PC-9 (cell line): ENCODE data around the gene RFPL4AL1. TPM values are rescaled to one million over a fixed set of nuclear protein-coding genes. Genes with fewer than 3 reads are reported as not detected.

Experiments
- BruUV-seq: library from RNA; stranded (reverse); fragments of 400-500 nt; replicated peaks from 2 replicates; lab custom pipeline; 2021; lab: Mats Ljungman, UMichigan
- CTCF ChIA-PET: fragments of 300-600 bp; sonication (Branson Sonifier 250); formaldehyde crosslinking; loops from one replicate; lab custom pipeline; 2022; ENCODE audit warnings: antibody characterized with exemption; lab: Charles Lee
- POLR2A ChIA-PET: fragments of 300-600 bp; sonication (Branson Sonifier 250); formaldehyde crosslinking; loops from one replicate; lab custom pipeline; 2022; ENCODE audit warnings: antibody characterized with exemption; ENCODE audit not compliant: unreplicated experiment; lab: Charles Lee
- DNase-seq, 2 experiments: peaks; one replicate each; pipeline versions ENCODE4 v3.0.0 to v3.0.0-alpha.2; 2015 to 2022; ENCODE audit warnings: mixed read lengths in 1 of 2
- H2AFZ ChIP-seq: fragments of 200-600 bp; sonication (generic); 2 replicates; pipeline ENCODE4 v1.8.1; 2017; ENCODE audit warnings: antibody characterized with exemption
- H3F3A ChIP-seq: fragments of 200-600 bp; sonication (generic); 2 replicates; pipeline ENCODE4 v1.8.1; 2017; ENCODE audit warnings: antibody characterized with exemption, mild to moderate bottlenecking, low read depth; ENCODE audit not compliant: insufficient read depth
- H3K27ac ChIP-seq: fragments of 200-600 bp; sonication (generic); 2 replicates; pipeline ENCODE4 v1.6.1; 2016; ENCODE audit warnings: mixed run types
- H3K27me3 ChIP-seq: fragments of 200-600 bp; sonication (generic); 2 replicates; pipeline ENCODE4 v1.6.1; 2016; ENCODE audit warnings: low read depth, mixed run types; ENCODE audit not compliant: insufficient read depth
- H3K36me3 ChIP-seq: fragments of 200-600 bp; sonication (generic); 2 replicates; pipeline ENCODE4 v1.6.1; 2016; ENCODE audit warnings: low read depth, mixed run types
- H3K4me1 ChIP-seq: fragments of 200-600 bp; sonication (generic); replicated peaks from 2 replicates; pipeline ENCODE4 v1.6.1; 2016; ENCODE audit warnings: mixed run types; ENCODE audit not compliant: insufficient read depth
- H3K4me2 ChIP-seq: fragments of 200-600 bp; sonication (generic); 2 replicates; pipeline ENCODE4 v1.6.1; 2017; ENCODE audit warnings: mixed run types
- H3K4me3 ChIP-seq: fragments of 200-600 bp; sonication (generic); 2 replicates; pipeline ENCODE4 v1.6.1; 2016; ENCODE audit warnings: mixed run types
- H3K79me2 ChIP-seq: fragments of 200-600 bp; sonication (generic); 2 replicates; pipeline ENCODE4 v1.6.1; 2017; ENCODE audit warnings: low read depth, mixed run types
- H3K9me2 ChIP-seq: fragments of 200-600 bp; sonication (generic); 2 replicates; pipeline ENCODE4 v1.8.1; 2017; ENCODE audit warnings: mild to moderate bottlenecking; ENCODE audit not compliant: insufficient read depth
- H3K9me3 ChIP-seq: fragments of 200-600 bp; sonication (generic); 2 replicates; pipeline ENCODE4 v1.8.1; 2016; ENCODE audit warnings: low read depth; ENCODE audit not compliant: insufficient read depth
- H4K20me1 ChIP-seq: fragments of 200-600 bp; sonication (generic); 2 replicates; pipeline ENCODE4 v1.8.1; 2017; ENCODE audit not compliant: insufficient read depth
- CTCF ChIP-seq: fragments of 200-600 bp; sonication (generic); conservative IDR thresholded peaks from 2 replicates; pipeline ENCODE4 v1.6.1; 2017; ENCODE audit warnings: mixed run types, antibody characterized with exemption, mild to moderate bottlenecking, moderate library complexity
- EZH2 ChIP-seq: fragments of 200-600 bp; sonication (generic); IDR thresholded peaks from 2 replicates; pipeline ENCODE4 v1.8.0; 2017; ENCODE audit warnings: antibody characterized with exemption, low read depth
- intact Hi-C: fragments of 100-400 bp; cut with micrococcal nuclease; formaldehyde crosslinking; loops from one replicate; pipeline ENCODE4 v1.10.0; 2022; ENCODE audit not compliant: unreplicated experiment
- total RNA-seq: library from RNA; stranded (reverse); gene quantifications from 2 replicates; pipeline ENCODE4 v1.2.3, GENCODE V29; 2021

Gene RFPL4AL1
- total RNA-seq, 1 experiment from 2014 or later = not detected

- DNase-seq = no peak
- Histone ChIP-seq H3K4me2 (no peak overlapping the region), H3K79me2 (no peaks in the 10 kb centered on the region), H4K20me1 (no peaks in the 10 kb centered on the region), H3K27me3 (peaks cover 83% of the 10 kb centered on the region), H3K9me3 (peaks cover 5% of the 10 kb centered on the region; the same call in 1 of the 2 replicates), H3K4me3 (no peak overlapping the region), H3K36me3 (no peaks in the 10 kb centered on the region), H3K4me1 (no peaks in the 10 kb centered on the region), H3K27ac (no peak overlapping the region), H3K9me2 (no peaks in the 10 kb centered on the region), H2AFZ (no peak overlapping the region), H3F3A (no peaks in the 10 kb centered on the region)
- TF ChIP-seq CTCF = no peak
- TF ChIP-seq EZH2 = no peak
- ChIA-PET POLR2A (no interaction called here), CTCF (no interaction called here)
- intact Hi-C loops = no loop called here
- no TSS peak for BruUV-seq
Observed at GRCh38 chr19:55813906-55814305, 45.0 kb downstream of the RFPL4AL1 start.

- H2AFZ ChIP-seq = no peak overlapping the region
- peaks cover 82% of the 10 kb centered on the region for H3K27me3 ChIP-seq
- no peak overlapping the region for H3K4me2 ChIP-seq
- H3K36me3 ChIP-seq = no peaks in the 10 kb centered on the region
- no peaks in the 10 kb centered on the region for H3K9me2 ChIP-seq
- H3K9me3 ChIP-seq = no peaks in the 10 kb centered on the region
- no peaks in the 10 kb centered on the region for H3K79me2 ChIP-seq
- no TSS peak for BruUV-seq
- TF ChIP-seq EZH2 (no peak), CTCF (no peak)
- intact Hi-C loops = no loop called here
- H3K4me3 ChIP-seq = no peak overlapping the region
- no peak for DNase-seq
- H3K4me1 ChIP-seq = no peaks in the 10 kb centered on the region
- ChIA-PET CTCF (no interaction called here), POLR2A (no interaction called here)
- H3K27ac ChIP-seq = no peak overlapping the region
- H3F3A ChIP-seq = no peaks in the 10 kb centered on the region
- H4K20me1 ChIP-seq = no peaks in the 10 kb centered on the region
Observed at GRCh38 chr19:55820037-55820436, 51.1 kb downstream of the RFPL4AL1 start.

Other genes with a start within 250 kb of the RFPL4AL1 start
- gene SBK2, start 232.0 kb upstream of the RFPL4AL1 start, total RNA-seq = 3.5 and 3.9 TPM in 2 replicates
- gene SBK3, start 223.6 kb upstream of the RFPL4AL1 start, total RNA-seq = 41.4 and 45.0 TPM in 2 replicates
- 49.0 TPM in 2 replicates for gene ZNF579, start 188.3 kb upstream of the RFPL4AL1 start, total RNA-seq
- 25.2 and 25.4 TPM in 2 replicates for gene FIZ1, start 169.6 kb upstream of the RFPL4AL1 start, total RNA-seq
- gene ZNF524, start 168.8 kb upstream of the RFPL4AL1 start, total RNA-seq = 30.0 and 37.0 TPM in 2 replicates
- gene ZNF865, start 163.5 kb upstream of the RFPL4AL1 start, total RNA-seq = 26.8 and 30.3 TPM in 2 replicates
- 5.4 and 7.7 TPM in 2 replicates for gene ZNF784, start 144.6 kb upstream of the RFPL4AL1 start, total RNA-seq
- gene ZNF580, start 128.1 kb upstream of the RFPL4AL1 start, total RNA-seq = 56.6 and 64.7 TPM in 2 replicates
- 53.5 and 81.9 TPM in 2 replicates for gene ZNF581, start 125.5 kb upstream of the RFPL4AL1 start, total RNA-seq
- 3.2 and 6.7 TPM in 2 replicates for gene CCDC106, start 120.9 kb upstream of the RFPL4AL1 start, total RNA-seq
- gene U2AF2, start 114.1 kb upstream of the RFPL4AL1 start, total RNA-seq = 252 and 323 TPM in 2 replicates
- gene EPN1, start 93.9 kb upstream of the RFPL4AL1 start, total RNA-seq = 232 and 274 TPM in 2 replicates
- not detected in 2 replicates for gene NLRP9, start 30.7 kb upstream of the RFPL4AL1 start, total RNA-seq
- gene RFPL4A, start 10.0 kb upstream of the RFPL4AL1 start, total RNA-seq = not detected in 2 replicates
- not detected in 2 replicates for gene NLRP11, start 62.9 kb downstream of the RFPL4AL1 start, total RNA-seq
- 1.6 and 1.7 TPM in 2 replicates for gene NLRP4, start 67.4 kb downstream of the RFPL4AL1 start, total RNA-seq
- gene NLRP13, start 163.2 kb downstream of the RFPL4AL1 start, total RNA-seq = not detected in 2 replicates
- not detected in 2 replicates for gene NLRP8, start 178.7 kb downstream of the RFPL4AL1 start, total RNA-seq
- gene NLRP5, start 217.7 kb downstream of the RFPL4AL1 start, total RNA-seq = not detected in 2 replicates